ENCODE measurements around the gene RBM20.

RBM20 gene

DNA sequence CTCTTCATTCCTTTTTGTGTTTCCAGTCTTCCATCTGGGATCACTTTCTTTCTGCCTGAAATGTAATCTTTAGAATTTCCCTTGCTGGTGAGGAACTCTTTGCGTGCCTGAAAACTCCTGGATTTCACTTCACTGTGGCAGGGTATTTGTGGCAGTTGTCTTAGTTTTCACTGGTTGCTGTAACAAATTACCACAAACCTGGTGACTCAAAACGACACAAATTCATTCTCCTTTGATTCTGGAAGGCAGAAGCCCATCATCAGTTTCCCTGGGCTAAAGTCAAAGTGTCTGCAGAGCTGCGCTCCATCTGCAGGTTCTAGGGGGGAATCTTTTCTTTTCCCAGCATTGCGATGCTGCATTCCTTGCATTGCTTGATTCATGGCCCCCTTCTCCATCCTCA is 109.3 kb downstream of the RBM20 start:
- no peak overlapping the region for H3K4me3 ChIP-seq (replicated peaks; ENCODE audit: insufficient read depth, low read length)
- no peak overlapping the region for H3K27ac ChIP-seq (replicated peaks)
- no peak for TF ChIP-seq SPI1 (IDR thresholded peaks at IDR 0.05; ENCODE audit: borderline replicate concordance, low read depth)
- no peak for TF ChIP-seq GABPA (IDR thresholded peaks at IDR 0.05; ENCODE audit: low read depth)
- TF ChIP-seq POLR2AphosphoS5 (IDR thresholded peaks at IDR 0.05; ENCODE audit: low read depth): no peak
- TF ChIP-seq, protein P1, sequence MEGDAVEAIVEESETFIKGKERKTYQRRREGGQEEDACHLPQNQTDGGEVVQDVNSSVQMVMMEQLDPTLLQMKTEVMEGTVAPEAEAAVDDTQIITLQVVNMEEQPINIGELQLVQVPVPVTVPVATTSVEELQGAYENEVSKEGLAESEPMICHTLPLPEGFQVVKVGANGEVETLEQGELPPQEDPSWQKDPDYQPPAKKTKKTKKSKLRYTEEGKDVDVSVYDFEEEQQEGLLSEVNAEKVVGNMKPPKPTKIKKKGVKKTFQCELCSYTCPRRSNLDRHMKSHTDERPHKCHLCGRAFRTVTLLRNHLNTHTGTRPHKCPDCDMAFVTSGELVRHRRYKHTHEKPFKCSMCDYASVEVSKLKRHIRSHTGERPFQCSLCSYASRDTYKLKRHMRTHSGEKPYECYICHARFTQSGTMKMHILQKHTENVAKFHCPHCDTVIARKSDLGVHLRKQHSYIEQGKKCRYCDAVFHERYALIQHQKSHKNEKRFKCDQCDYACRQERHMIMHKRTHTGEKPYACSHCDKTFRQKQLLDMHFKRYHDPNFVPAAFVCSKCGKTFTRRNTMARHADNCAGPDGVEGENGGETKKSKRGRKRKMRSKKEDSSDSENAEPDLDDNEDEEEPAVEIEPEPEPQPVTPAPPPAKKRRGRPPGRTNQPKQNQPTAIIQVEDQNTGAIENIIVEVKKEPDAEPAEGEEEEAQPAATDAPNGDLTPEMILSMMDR (IDR thresholded peaks at IDR 0.05; ENCODE audit: insufficient read depth, low read length): no peak
- TF ChIP-seq, protein P2, sequence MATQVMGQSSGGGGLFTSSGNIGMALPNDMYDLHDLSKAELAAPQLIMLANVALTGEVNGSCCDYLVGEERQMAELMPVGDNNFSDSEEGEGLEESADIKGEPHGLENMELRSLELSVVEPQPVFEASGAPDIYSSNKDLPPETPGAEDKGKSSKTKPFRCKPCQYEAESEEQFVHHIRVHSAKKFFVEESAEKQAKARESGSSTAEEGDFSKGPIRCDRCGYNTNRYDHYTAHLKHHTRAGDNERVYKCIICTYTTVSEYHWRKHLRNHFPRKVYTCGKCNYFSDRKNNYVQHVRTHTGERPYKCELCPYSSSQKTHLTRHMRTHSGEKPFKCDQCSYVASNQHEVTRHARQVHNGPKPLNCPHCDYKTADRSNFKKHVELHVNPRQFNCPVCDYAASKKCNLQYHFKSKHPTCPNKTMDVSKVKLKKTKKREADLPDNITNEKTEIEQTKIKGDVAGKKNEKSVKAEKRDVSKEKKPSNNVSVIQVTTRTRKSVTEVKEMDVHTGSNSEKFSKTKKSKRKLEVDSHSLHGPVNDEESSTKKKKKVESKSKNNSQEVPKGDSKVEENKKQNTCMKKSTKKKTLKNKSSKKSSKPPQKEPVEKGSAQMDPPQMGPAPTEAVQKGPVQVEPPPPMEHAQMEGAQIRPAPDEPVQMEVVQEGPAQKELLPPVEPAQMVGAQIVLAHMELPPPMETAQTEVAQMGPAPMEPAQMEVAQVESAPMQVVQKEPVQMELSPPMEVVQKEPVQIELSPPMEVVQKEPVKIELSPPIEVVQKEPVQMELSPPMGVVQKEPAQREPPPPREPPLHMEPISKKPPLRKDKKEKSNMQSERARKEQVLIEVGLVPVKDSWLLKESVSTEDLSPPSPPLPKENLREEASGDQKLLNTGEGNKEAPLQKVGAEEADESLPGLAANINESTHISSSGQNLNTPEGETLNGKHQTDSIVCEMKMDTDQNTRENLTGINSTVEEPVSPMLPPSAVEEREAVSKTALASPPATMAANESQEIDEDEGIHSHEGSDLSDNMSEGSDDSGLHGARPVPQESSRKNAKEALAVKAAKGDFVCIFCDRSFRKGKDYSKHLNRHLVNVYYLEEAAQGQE (IDR thresholded peaks at IDR 0.05; ENCODE audit: insufficient replicate concordance, low read depth): no peak
- no peaks in the 10 kb centered on the region for H3K27me3 ChIP-seq (ENCODE audit: insufficient read depth, poor library complexity, severe bottlenecking)
- DNase-seq (ENCODE audit: low read depth in 1 of 2, low spot score in 1 of 2): no peak

DNA sequence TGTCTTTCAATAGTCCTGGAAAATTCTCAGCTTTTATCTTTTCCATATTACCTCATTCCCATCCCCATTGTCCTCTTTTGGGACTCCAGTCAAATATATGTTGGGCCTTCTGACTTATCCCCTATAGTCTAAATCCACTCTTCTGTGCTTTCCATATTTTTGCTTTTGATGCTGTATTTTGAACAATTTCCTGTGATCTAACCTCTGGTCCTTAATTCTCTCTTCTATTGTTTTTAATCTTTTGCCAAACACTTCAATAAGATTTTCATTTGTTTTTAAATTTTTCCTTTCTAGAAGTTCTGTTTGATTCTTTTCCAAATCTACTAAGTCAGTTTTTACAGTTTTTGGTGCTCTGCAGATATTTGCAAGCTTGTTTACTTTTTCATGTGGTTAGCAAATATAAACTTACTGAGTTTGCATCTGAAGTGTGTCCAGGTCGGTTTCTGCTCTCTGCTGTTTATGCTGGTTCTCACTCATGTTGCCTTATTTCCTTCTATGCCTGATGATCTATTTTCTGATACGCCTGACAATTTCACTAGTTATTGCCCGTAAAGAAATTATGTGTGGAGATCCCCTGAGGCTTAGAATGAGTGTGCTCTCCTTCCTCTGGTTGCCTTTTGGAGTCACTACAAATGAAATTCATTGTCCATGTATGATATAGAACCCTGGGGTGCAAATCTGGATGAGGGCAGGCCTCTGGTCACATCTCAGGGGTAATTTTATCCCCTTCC is 110.4 kb downstream of the RBM20 start:
- Histone ChIP-seq H3K27ac (replicated peaks) (no peak overlapping the region), H3K4me3 (replicated peaks; ENCODE audit: insufficient read depth, low read length) (no peak overlapping the region), H3K27me3 (ENCODE audit: insufficient read depth, poor library complexity, severe bottlenecking) (no peaks in the 10 kb centered on the region)
- TF ChIP-seq, protein P2 (IDR thresholded peaks at IDR 0.05; ENCODE audit: insufficient replicate concordance, low read depth): no peak
- no peak for TF ChIP-seq GABPA (IDR thresholded peaks at IDR 0.05; ENCODE audit: low read depth)
- TF ChIP-seq SPI1 (IDR thresholded peaks at IDR 0.05; ENCODE audit: borderline replicate concordance, low read depth): no peak
- TF ChIP-seq, protein P1 (IDR thresholded peaks at IDR 0.05; ENCODE audit: insufficient read depth, low read length): no peak
- no peak for TF ChIP-seq POLR2AphosphoS5 (IDR thresholded peaks at IDR 0.05; ENCODE audit: low read depth)
- DNase-seq (ENCODE audit: low read depth in 1 of 2, low spot score in 1 of 2): no peak

DNA sequence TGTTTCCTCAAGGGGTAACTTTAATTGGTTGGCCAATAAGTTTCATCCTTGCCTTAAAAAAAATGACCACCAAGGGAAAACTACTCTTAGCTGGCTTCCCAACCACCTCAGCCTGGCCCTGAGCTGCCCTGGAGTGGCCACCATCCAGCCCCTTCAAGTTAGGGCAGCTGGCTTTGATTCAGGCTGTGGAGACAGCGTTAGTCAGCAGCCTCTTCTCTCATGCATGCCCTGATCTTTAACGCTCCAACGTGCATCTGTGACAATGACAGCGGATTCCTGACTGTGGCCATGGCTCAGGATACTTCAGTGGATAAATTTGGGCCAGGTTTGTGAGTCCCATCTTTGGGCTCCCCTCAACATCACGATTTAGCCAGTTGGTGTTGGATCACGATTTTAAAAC is 111.6 kb downstream of the RBM20 start:
- TF ChIP-seq, protein P1 (IDR thresholded peaks at IDR 0.05; ENCODE audit: insufficient read depth, low read length): no peak
- TF ChIP-seq, protein P2 (IDR thresholded peaks at IDR 0.05; ENCODE audit: insufficient replicate concordance, low read depth): no peak
- TF ChIP-seq SPI1 (IDR thresholded peaks at IDR 0.05; ENCODE audit: borderline replicate concordance, low read depth) (no peak), GABPA (IDR thresholded peaks at IDR 0.05; ENCODE audit: low read depth) (no peak), POLR2AphosphoS5 (IDR thresholded peaks at IDR 0.05; ENCODE audit: low read depth) (no peak)
- no peak for DNase-seq (ENCODE audit: low read depth in 1 of 2, low spot score in 1 of 2)
- Histone ChIP-seq H3K27ac (replicated peaks) (no peak overlapping the region), H3K27me3 (ENCODE audit: insufficient read depth, poor library complexity, severe bottlenecking) (no peaks in the 10 kb centered on the region), H3K4me3 (replicated peaks; ENCODE audit: insufficient read depth, low read length) (no peak overlapping the region)
